ENCODE data around the gene GNAO1.

The GNAO1 gene

GRCh38 chr16:56288019-56288418 lies 96.7 kb downstream of the GNAO1 start:
- TF ChIP-seq GATA3 (IDR thresholded peaks at IDR 0.05; ENCODE audit: low read depth, low read length) (no peak), GATA2 (IDR thresholded peaks at IDR 0.05; ENCODE audit: low read depth, low read length) (no peak)

GRCh38 chr16:56289416-56289815 lies 98.1 kb downstream of the GNAO1 start:
- TF ChIP-seq GATA3 (IDR thresholded peaks at IDR 0.05; ENCODE audit: low read depth, low read length) (no peak), GATA2 (IDR thresholded peaks at IDR 0.05; ENCODE audit: low read depth, low read length) (no peak)

- TF ChIP-seq GATA2 (IDR thresholded peaks at IDR 0.05; ENCODE audit: low read depth, low read length) (no peak), GATA3 (IDR thresholded peaks at IDR 0.05; ENCODE audit: low read depth, low read length) (no peak)
Measured at GRCh38 chr16:56289862-56290261, 98.6 kb downstream of the GNAO1 start.

- TF ChIP-seq GATA3 (IDR thresholded peaks at IDR 0.05; ENCODE audit: low read depth, low read length) (no peak), GATA2 (IDR thresholded peaks at IDR 0.05; ENCODE audit: low read depth, low read length) (no peak)
Measured at GRCh38 chr16:56294014-56294413, 102.7 kb downstream of the GNAO1 start.

GRCh38 chr16:56294579-56294978 lies 103.3 kb downstream of the GNAO1 start:
- no peak for TF ChIP-seq GATA3 (IDR thresholded peaks at IDR 0.05; ENCODE audit: low read depth, low read length)
- TF ChIP-seq GATA2 (IDR thresholded peaks at IDR 0.05; ENCODE audit: low read depth, low read length) = no peak

GRCh38 chr16:56295059-56295665 lies 103.9 kb downstream of the GNAO1 start:
- no peak for TF ChIP-seq GATA2 (IDR thresholded peaks at IDR 0.05; ENCODE audit: low read depth, low read length)
- TF ChIP-seq GATA3 (IDR thresholded peaks at IDR 0.05; ENCODE audit: low read depth, low read length) = no peak

GRCh38 chr16:56295739-56296527 lies 104.6 kb downstream of the GNAO1 start:
- TF ChIP-seq GATA3 (IDR thresholded peaks at IDR 0.05; ENCODE audit: low read depth, low read length) = no peak
- no peak for TF ChIP-seq GATA2 (IDR thresholded peaks at IDR 0.05; ENCODE audit: low read depth, low read length)

GRCh38 chr16:56297684-56298083 lies 106.4 kb downstream of the GNAO1 start:
- TF ChIP-seq GATA3 (IDR thresholded peaks at IDR 0.05; ENCODE audit: low read depth, low read length) (no peak), GATA2 (IDR thresholded peaks at IDR 0.05; ENCODE audit: low read depth, low read length) (no peak)

GRCh38 chr16:56298116-56298515 lies 106.8 kb downstream of the GNAO1 start:
- TF ChIP-seq GATA2 (IDR thresholded peaks at IDR 0.05; ENCODE audit: low read depth, low read length) = no peak
- TF ChIP-seq GATA3 (IDR thresholded peaks at IDR 0.05; ENCODE audit: low read depth, low read length) = no peak

GRCh38 chr16:56298948-56299596 lies 107.8 kb downstream of the GNAO1 start:
- TF ChIP-seq GATA2 (IDR thresholded peaks at IDR 0.05; ENCODE audit: low read depth, low read length) (no peak), GATA3 (IDR thresholded peaks at IDR 0.05; ENCODE audit: low read depth, low read length) (no peak)

- TF ChIP-seq GATA3 (IDR thresholded peaks at IDR 0.05; ENCODE audit: low read depth, low read length) (no peak), GATA2 (IDR thresholded peaks at IDR 0.05; ENCODE audit: low read depth, low read length) (no peak)
Measured at GRCh38 chr16:56300242-56300623, 108.9 kb downstream of the GNAO1 start.

- TF ChIP-seq GATA3 (IDR thresholded peaks at IDR 0.05; ENCODE audit: low read depth, low read length) (no peak), GATA2 (IDR thresholded peaks at IDR 0.05; ENCODE audit: low read depth, low read length) (no peak)
Measured at GRCh38 chr16:56300891-56301850, 109.9 kb downstream of the GNAO1 start.

GRCh38 chr16:56302506-56302905 lies 111.2 kb downstream of the GNAO1 start:
- TF ChIP-seq GATA2 (IDR thresholded peaks at IDR 0.05; ENCODE audit: low read depth, low read length) = no peak
- no peak for TF ChIP-seq GATA3 (IDR thresholded peaks at IDR 0.05; ENCODE audit: low read depth, low read length)
